ENCODE results near the gene TTC32. TPM values are rescaled to one million over a fixed set of nuclear protein-coding genes. Genes with fewer than 3 reads are reported as not detected.
"Not testable (repeated sequence)": the region's sequence is repeated elsewhere in the genome, so short reads cannot be mapped to it uniquely, and the experiment has no call there.

Gene TTC32
- total and polyA plus RNA-seq, 2 of the 4 experiments (the other 2 are of a cell fraction) = 1.1 to 3.9 TPM

- no peak overlapping the region for H2BK5ac ChIP-seq (ENCODE audit: low read depth, low read length, poor library complexity, severe bottlenecking)
- no peak overlapping the region for H3K27ac ChIP-seq (ENCODE audit: insufficient read depth, low read length)
- H3K18ac ChIP-seq (ENCODE audit: low read depth, low read length) = no peak overlapping the region
- no peaks in the 10 kb centered on the region for H3K79me1 ChIP-seq (ENCODE audit: low read depth in 1 of 2, low read length in 2 of 2)
- no peak overlapping the region for H3K4me2 ChIP-seq (ENCODE audit: low read depth, low read length)
- H3K9me1 ChIP-seq (ENCODE audit: insufficient read depth, low read length) = no peaks in the 10 kb centered on the region
- no peak for TF ChIP-seq MAZ (IDR thresholded peaks at IDR 0.05; ENCODE audit: borderline replicate concordance, low read depth, low read length)
- TF ChIP-seq RCOR1 (IDR thresholded peaks at IDR 0.05; ENCODE audit: insufficient replicate concordance, low read length) = no peak
- TF ChIP-seq SMC3 (IDR thresholded peaks at IDR 0.05; ENCODE audit: low read depth, low read length) = no peak
- no peak for TF ChIP-seq USF2 (IDR thresholded peaks at IDR 0.05; ENCODE audit: low read depth, low read length)
- no peak for TF ChIP-seq CTCF (conservative IDR thresholded peaks at IDR 0.05; ENCODE audit: low read depth, low read length)
- H4K91ac ChIP-seq (ENCODE audit: insufficient read depth, low read depth, low read length) = no peak overlapping the region
- no peaks in the 10 kb centered on the region for H3K36me3 ChIP-seq (ENCODE audit: control insufficient read depth, insufficient read depth, low read length)
- ATAC-seq (ENCODE audit: low read depth) (no peak), DNase-seq (no peak)
- H3K4me1 ChIP-seq (ENCODE audit: control insufficient read depth, insufficient read depth, low read length) = no peaks in the 10 kb centered on the region
- H3K23ac ChIP-seq (ENCODE audit: low read depth, low read length) = no peak overlapping the region; the same call in 1 of the 2 replicates
- intact Hi-C loops (cut with micrococcal nuclease) = no loop called here
- no peak overlapping the region for H2AK5ac ChIP-seq (ENCODE audit: low read depth, low read length)
- no peaks in the 10 kb centered on the region for H4K20me1 ChIP-seq (ENCODE audit: insufficient read depth, low read length)
- in situ Hi-C loops (cut with MboI; ENCODE audit: low sequenced_read_pairs) = no loop called here
- 60% methylated on average over 1 of the region's 2 CpGs; no CpG with 5 or more reads in 1 of the 2 experiments for WGBS, 2 experiments (ENCODE audit: extremely low coverage in 2 of 2, insufficient read length in 1 of 2)
- no peaks in the 10 kb centered on the region for H3K9me3 ChIP-seq (ENCODE audit: control insufficient read depth, insufficient read depth, low read length)
- H3K27me3 ChIP-seq (ENCODE audit: control insufficient read depth, insufficient read depth, low read length) = peaks cover 16% of the 10 kb centered on the region
- no peak overlapping the region for H4K5ac ChIP-seq (ENCODE audit: low read depth, low read length)
- H3K4ac ChIP-seq (ENCODE audit: low read depth, low read length) = no peak overlapping the region
- no peak overlapping the region for H3K9ac ChIP-seq (ENCODE audit: low read depth, low read length)
- H3K4me3 ChIP-seq (ENCODE audit: insufficient read depth, low read depth, low read length) = no peak overlapping the region
- BruUV-seq (replicated peaks) = no TSS peak
- H3K14ac ChIP-seq (replicated peaks; ENCODE audit: low read depth, low read length) = no peak overlapping the region
- H2BK120ac ChIP-seq (ENCODE audit: low read depth, low read length) = no peak overlapping the region
- no peak overlapping the region for H4K8ac ChIP-seq (ENCODE audit: low read depth in 2 of 2, low read length in 2 of 2)
- dilution Hi-C loops (cut with HindIII; ENCODE audit: low sequenced_read_pairs, unreplicated experiment) = no loop called here
- no peak overlapping the region for H2BK15ac ChIP-seq (ENCODE audit: low read depth, low read length)
- ChIA-PET POLR2A (ENCODE audit: unreplicated experiment) (no interaction called here), CTCF (no interaction called here)
- no peak overlapping the region for H3K56ac ChIP-seq (ENCODE audit: extremely low read depth, insufficient read depth, low read length)
- no peak overlapping the region for H2BK20ac ChIP-seq (ENCODE audit: low read depth, low read length)
- no peak overlapping the region for H2AFZ ChIP-seq (replicated peaks; ENCODE audit: low read length, poor library complexity)
- no peak overlapping the region for H2AK9ac ChIP-seq (replicated peaks; ENCODE audit: low read depth, low read length, poor library complexity)
These were observed 20.4 kb downstream of the TTC32 start for GRCh38 chr2:19881221-19881907.

GRCh38 chr2:19880191-19880590, 21.6 kb downstream of the TTC32 start:
- ATAC-seq (ENCODE audit: low read depth); H2BK15ac ChIP-seq (ENCODE audit: low read depth, low read length); H3K36me3 ChIP-seq (ENCODE audit: control insufficient read depth, insufficient read depth, low read length); H3K14ac ChIP-seq (replicated peaks; ENCODE audit: low read depth, low read length); H3K4me3 ChIP-seq (ENCODE audit: insufficient read depth, low read depth, low read length); H4K5ac ChIP-seq (ENCODE audit: low read depth, low read length); H2AFZ ChIP-seq (replicated peaks; ENCODE audit: low read length, poor library complexity); H3K56ac ChIP-seq (ENCODE audit: extremely low read depth, insufficient read depth, low read length); H3K79me1 ChIP-seq (ENCODE audit: low read depth in 1 of 2, low read length in 2 of 2); POLR2A ChIA-PET (ENCODE audit: unreplicated experiment); H3K4me2 ChIP-seq (ENCODE audit: low read depth, low read length); H3K9me3 ChIP-seq (ENCODE audit: control insufficient read depth, insufficient read depth, low read length); H4K8ac ChIP-seq (ENCODE audit: low read depth in 2 of 2, low read length in 2 of 2); H2BK20ac ChIP-seq (ENCODE audit: low read depth, low read length); H3K18ac ChIP-seq (ENCODE audit: low read depth, low read length); DNase-seq; BruUV-seq (replicated peaks); in situ Hi-C loops (cut with MboI; ENCODE audit: low sequenced_read_pairs); intact Hi-C loops (cut with micrococcal nuclease); H3K4ac ChIP-seq (ENCODE audit: low read depth, low read length); H4K91ac ChIP-seq (ENCODE audit: insufficient read depth, low read depth, low read length); H2BK5ac ChIP-seq (ENCODE audit: low read depth, low read length, poor library complexity, severe bottlenecking); H3K27ac ChIP-seq (ENCODE audit: insufficient read depth, low read length); H3K23ac ChIP-seq (ENCODE audit: low read depth, low read length); H2AK5ac ChIP-seq (ENCODE audit: low read depth, low read length); dilution Hi-C loops (cut with HindIII; ENCODE audit: low sequenced_read_pairs, unreplicated experiment); H2AK9ac ChIP-seq (replicated peaks; ENCODE audit: low read depth, low read length, poor library complexity); H3K9me1 ChIP-seq (ENCODE audit: insufficient read depth, low read length); H3K9ac ChIP-seq (ENCODE audit: low read depth, low read length); H2BK120ac ChIP-seq (ENCODE audit: low read depth, low read length); H4K20me1 ChIP-seq (ENCODE audit: insufficient read depth, low read length); H3K4me1 ChIP-seq (ENCODE audit: control insufficient read depth, insufficient read depth, low read length); CTCF ChIA-PET: not testable (repeated sequence)
- H3K27me3 ChIP-seq (ENCODE audit: control insufficient read depth, insufficient read depth, low read length) = peaks cover 16% of the 10 kb centered on the region

Measured in IMR-90 (cell line).